ENCODE data around the gene TUBA4B.

Gene TUBA4B

GRCh38 chr2:219209236-219210195 lies 43.5 kb upstream of the TUBA4B start:
- TF ChIP-seq NFIC (IDR thresholded peaks at IDR 0.05) (no peak), REST (IDR thresholded peaks at IDR 0.05; ENCODE audit: low read depth) (no peak), EP300 (IDR thresholded peaks at IDR 0.05; ENCODE audit: borderline replicate concordance) (no peak), MAX (IDR thresholded peaks at IDR 0.05) (no peak), USF1 (IDR thresholded peaks at IDR 0.05) (no peak), RAD21 (IDR thresholded peaks at IDR 0.05; ENCODE audit: low read depth) (no peak), CEBPB (IDR thresholded peaks at IDR 0.05) (no peak)

GRCh38 chr2:219210196-219210885 lies 42.7 kb upstream of the TUBA4B start:
- no peak for TF ChIP-seq CEBPB (IDR thresholded peaks at IDR 0.05)
- TF ChIP-seq RAD21 (IDR thresholded peaks at IDR 0.05; ENCODE audit: low read depth) = no peak
- TF ChIP-seq TAF1 (IDR thresholded peaks at IDR 0.05; ENCODE audit: low read depth) = no peak
- TF ChIP-seq ZBTB7A (IDR thresholded peaks at IDR 0.05; ENCODE audit: low read depth) = no peak
- no peak for TF ChIP-seq MAX (IDR thresholded peaks at IDR 0.05)
- no peak for TF ChIP-seq EGR1 (IDR thresholded peaks at IDR 0.05)
- no peak for TF ChIP-seq NFIC (IDR thresholded peaks at IDR 0.05)
- no peak for TF ChIP-seq YY1 (IDR thresholded peaks at IDR 0.05; ENCODE audit: low read depth)
- no peak for TF ChIP-seq REST (IDR thresholded peaks at IDR 0.05; ENCODE audit: low read depth)
- TF ChIP-seq FOXM1 (IDR thresholded peaks at IDR 0.05; ENCODE audit: borderline replicate concordance, low read depth) = no peak
- TF ChIP-seq CREB1 (IDR thresholded peaks at IDR 0.05; ENCODE audit: low read depth) = no peak
- no peak for TF ChIP-seq TCF12 (IDR thresholded peaks at IDR 0.05; ENCODE audit: low read depth)

GRCh38 chr2:219210886-219211362 lies 42.1 kb upstream of the TUBA4B start:
- no peak for TF ChIP-seq RAD21 (IDR thresholded peaks at IDR 0.05; ENCODE audit: low read depth)
- no peak for TF ChIP-seq FOXM1 (IDR thresholded peaks at IDR 0.05; ENCODE audit: borderline replicate concordance, low read depth)
- TF ChIP-seq REST (IDR thresholded peaks at IDR 0.05; ENCODE audit: low read depth) = no peak
- no peak for TF ChIP-seq USF1 (IDR thresholded peaks at IDR 0.05)
- TF ChIP-seq TCF12 (IDR thresholded peaks at IDR 0.05; ENCODE audit: low read depth) = no peak
- TF ChIP-seq YY1 (IDR thresholded peaks at IDR 0.05; ENCODE audit: low read depth) = no peak
- no peak for TF ChIP-seq EGR1 (IDR thresholded peaks at IDR 0.05)
- TF ChIP-seq CEBPB (IDR thresholded peaks at IDR 0.05) = no peak
- TF ChIP-seq CREB1 (IDR thresholded peaks at IDR 0.05; ENCODE audit: low read depth) = no peak
- TF ChIP-seq TAF1 (IDR thresholded peaks at IDR 0.05; ENCODE audit: low read depth) = no peak
- no peak for TF ChIP-seq TEAD4 (IDR thresholded peaks at IDR 0.05)
- TF ChIP-seq MAX (IDR thresholded peaks at IDR 0.05) = no peak
- TF ChIP-seq ZBTB7A (IDR thresholded peaks at IDR 0.05; ENCODE audit: low read depth) = no peak
- no peak for TF ChIP-seq EP300 (IDR thresholded peaks at IDR 0.05; ENCODE audit: borderline replicate concordance)
- TF ChIP-seq NFIC (IDR thresholded peaks at IDR 0.05) = no peak

All from Ishikawa (cell line).